ENCODE results near the gene GDF15. TPM values are rescaled to one million over a fixed set of nuclear protein-coding genes. Genes with fewer than 3 reads are reported as not detected.
A peak's percentile ranks its signal among the peaks of the same experiment; 100 is the strongest.

GDF15 gene
- total RNA-seq, 1 experiment from 2014 or later = 27.3 TPM

DNA sequence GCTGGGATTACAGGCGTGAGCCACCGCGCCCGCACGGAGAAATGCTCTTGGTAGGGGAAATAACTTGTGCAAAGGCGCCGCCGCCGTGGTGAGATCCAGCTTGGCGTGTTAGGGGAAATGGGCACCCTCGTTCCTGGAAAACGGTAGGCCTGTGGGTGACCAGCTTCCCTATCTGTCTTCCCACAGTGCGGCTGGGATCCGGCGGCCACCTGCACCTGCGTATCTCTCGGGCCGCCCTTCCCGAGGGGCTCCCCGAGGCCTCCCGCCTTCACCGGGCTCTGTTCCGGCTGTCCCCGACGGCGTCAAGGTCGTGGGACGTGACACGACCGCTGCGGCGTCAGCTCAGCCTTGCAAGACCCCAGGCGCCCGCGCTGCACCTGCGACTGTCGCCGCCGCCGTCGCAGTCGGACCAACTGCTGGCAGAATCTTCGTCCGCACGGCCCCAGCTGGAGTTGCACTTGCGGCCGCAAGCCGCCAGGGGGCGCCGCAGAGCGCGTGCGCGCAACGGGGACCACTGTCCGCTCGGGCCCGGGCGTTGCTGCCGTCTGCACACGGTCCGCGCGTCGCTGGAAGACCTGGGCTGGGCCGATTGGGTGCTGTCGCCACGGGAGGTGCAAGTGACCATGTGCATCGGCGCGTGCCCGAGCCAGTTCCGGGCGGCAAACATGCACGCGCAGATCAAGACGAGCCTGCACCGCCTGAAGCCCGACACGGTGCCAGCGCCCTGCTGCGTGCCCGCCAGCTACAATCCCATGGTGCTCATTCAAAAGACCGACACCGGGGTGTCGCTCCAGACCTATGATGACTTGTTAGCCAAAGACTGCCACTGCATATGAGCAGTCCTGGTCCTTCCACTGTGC lies 2.4 kb downstream of the GDF15 start (continued):
- TF ChIP-seq, protein P1, sequence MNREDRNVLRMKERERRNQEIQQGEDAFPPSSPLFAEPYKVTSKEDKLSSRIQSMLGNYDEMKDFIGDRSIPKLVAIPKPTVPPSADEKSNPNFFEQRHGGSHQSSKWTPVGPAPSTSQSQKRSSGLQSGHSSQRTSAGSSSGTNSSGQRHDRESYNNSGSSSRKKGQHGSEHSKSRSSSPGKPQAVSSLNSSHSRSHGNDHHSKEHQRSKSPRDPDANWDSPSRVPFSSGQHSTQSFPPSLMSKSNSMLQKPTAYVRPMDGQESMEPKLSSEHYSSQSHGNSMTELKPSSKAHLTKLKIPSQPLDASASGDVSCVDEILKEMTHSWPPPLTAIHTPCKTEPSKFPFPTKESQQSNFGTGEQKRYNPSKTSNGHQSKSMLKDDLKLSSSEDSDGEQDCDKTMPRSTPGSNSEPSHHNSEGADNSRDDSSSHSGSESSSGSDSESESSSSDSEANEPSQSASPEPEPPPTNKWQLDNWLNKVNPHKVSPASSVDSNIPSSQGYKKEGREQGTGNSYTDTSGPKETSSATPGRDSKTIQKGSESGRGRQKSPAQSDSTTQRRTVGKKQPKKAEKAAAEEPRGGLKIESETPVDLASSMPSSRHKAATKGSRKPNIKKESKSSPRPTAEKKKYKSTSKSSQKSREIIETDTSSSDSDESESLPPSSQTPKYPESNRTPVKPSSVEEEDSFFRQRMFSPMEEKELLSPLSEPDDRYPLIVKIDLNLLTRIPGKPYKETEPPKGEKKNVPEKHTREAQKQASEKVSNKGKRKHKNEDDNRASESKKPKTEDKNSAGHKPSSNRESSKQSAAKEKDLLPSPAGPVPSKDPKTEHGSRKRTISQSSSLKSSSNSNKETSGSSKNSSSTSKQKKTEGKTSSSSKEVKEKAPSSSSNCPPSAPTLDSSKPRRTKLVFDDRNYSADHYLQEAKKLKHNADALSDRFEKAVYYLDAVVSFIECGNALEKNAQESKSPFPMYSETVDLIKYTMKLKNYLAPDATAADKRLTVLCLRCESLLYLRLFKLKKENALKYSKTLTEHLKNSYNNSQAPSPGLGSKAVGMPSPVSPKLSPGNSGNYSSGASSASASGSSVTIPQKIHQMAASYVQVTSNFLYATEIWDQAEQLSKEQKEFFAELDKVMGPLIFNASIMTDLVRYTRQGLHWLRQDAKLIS (CRISPR knock-in tag; IDR thresholded peaks at IDR 0.05; ENCODE audit: borderline replicate concordance) = no peak
- TF ChIP-seq, protein P2, sequence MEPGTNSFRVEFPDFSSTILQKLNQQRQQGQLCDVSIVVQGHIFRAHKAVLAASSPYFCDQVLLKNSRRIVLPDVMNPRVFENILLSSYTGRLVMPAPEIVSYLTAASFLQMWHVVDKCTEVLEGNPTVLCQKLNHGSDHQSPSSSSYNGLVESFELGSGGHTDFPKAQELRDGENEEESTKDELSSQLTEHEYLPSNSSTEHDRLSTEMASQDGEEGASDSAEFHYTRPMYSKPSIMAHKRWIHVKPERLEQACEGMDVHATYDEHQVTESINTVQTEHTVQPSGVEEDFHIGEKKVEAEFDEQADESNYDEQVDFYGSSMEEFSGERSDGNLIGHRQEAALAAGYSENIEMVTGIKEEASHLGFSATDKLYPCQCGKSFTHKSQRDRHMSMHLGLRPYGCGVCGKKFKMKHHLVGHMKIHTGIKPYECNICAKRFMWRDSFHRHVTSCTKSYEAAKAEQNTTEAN (CRISPR knock-in tag; IDR thresholded peaks at IDR 0.05) = 0 out of 2 replicates have a peak, but pooled peaks have one; percentile 26
- TF ChIP-seq CTCF (IDR thresholded peaks at IDR 0.05) (peak; percentile 100), MAX (CRISPR knock-in tag; IDR thresholded peaks at IDR 0.05) (peak; percentile 96), ZNF512 (CRISPR knock-in tag; IDR thresholded peaks at IDR 0.05; ENCODE audit: borderline replicate concordance) (no peak), CBFB (CRISPR knock-in tag; IDR thresholded peaks at IDR 0.05; ENCODE audit: low read depth) (no peak), ZNF396 (CRISPR knock-in tag; IDR thresholded peaks at IDR 0.05; ENCODE audit: borderline replicate concordance) (no peak), NFE2L1 (CRISPR knock-in tag; IDR thresholded peaks at IDR 0.05) (no peak), USF1 (CRISPR knock-in tag; IDR thresholded peaks at IDR 0.05) (0 out of 2 replicates have a peak, but pooled peaks have one; percentile 20)

DNA sequence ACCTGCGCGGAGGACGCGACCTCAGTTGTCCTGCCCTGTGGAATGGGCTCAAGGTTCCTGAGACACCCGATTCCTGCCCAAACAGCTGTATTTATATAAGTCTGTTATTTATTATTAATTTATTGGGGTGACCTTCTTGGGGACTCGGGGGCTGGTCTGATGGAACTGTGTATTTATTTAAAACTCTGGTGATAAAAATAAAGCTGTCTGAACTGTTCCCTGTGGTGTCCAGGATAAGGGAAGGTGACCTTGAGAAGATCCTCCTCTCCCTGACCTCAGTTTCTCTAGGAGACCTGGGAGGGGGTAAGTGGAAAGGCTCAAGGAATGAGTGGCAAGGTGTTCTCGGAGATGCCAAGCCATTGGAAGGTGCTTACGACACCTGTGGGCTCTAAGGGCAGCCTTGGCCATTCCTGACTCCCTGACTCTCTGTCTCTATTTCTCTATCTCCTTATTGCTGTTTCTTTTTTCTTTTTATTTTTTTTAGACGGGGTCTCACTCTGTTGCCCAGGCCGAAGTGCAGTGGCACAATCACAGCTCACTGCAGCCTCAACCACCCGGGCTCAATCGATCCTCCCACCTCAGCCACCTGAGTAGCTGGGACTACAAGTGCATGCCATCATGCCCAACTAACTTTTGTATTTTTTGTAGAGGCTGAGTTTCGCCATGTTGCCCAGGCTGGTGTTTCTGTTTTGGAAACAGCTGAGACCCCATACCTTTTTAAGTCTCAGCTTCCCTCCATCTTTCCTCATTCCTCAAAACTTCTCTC lies 3.2 kb downstream of the GDF15 start:
- no peaks in the 10 kb centered on the region for H3K9me3 Mint-ChIP-seq
- H3K27ac Mint-ChIP-seq = no peak overlapping the region
- CTCF ChIA-PET = interaction anchor here (0.6 to 6.1 kb wide), 29 partner anchors 8 to 1030 kb away, joined by 3 to 106 read pairs (median 14); partner anchors contain the start of genes IQCN, JUND, LRRC25 and LSM4
- H3K27me3 Mint-ChIP-seq (ENCODE audit: low read depth) = peaks cover 32% of the 10 kb centered on the region
- TF ChIP-seq E2F1 (CRISPR knock-in tag; IDR thresholded peaks at IDR 0.05) (no peak), GTF2I (CRISPR knock-in tag; conservative IDR thresholded peaks at IDR 0.05) (peak; percentile 84; the same call in 1 of the 2 replicates), ZNF396 (CRISPR knock-in tag; IDR thresholded peaks at IDR 0.05; ENCODE audit: borderline replicate concordance) (no peak), ZNF121 (CRISPR knock-in tag; IDR thresholded peaks at IDR 0.05) (peak; percentile 18; the same call in 1 of the 2 replicates)
- DNase-seq (ENCODE audit: low spot score) (no peak), ATAC-seq (no peak)
- peaks cover 29% of the 10 kb centered on the region for H3K4me1 Mint-ChIP-seq
- peaks cover 11% of the 10 kb centered on the region for H3K36me3 Mint-ChIP-seq
- no peak overlapping the region for H3K4me3 Mint-ChIP-seq
- POLR2A ChIA-PET = interaction anchor here (0.6 to 3.3 kb wide), 4 partner anchors 22 to 109 kb away, joined by 4 to 28 read pairs (median 4); partner anchors contain the start of gene JUND

Measured in WTC11 (cell line).